ENCODE results near the gene C1QL1.
A peak's percentile ranks its signal among the peaks of the same experiment; 100 is the strongest.
"Not testable (repeated sequence)": the region's sequence is repeated elsewhere in the genome, so short reads cannot be mapped to it uniquely, and the experiment has no call there.

The C1QL1 gene

DNA sequence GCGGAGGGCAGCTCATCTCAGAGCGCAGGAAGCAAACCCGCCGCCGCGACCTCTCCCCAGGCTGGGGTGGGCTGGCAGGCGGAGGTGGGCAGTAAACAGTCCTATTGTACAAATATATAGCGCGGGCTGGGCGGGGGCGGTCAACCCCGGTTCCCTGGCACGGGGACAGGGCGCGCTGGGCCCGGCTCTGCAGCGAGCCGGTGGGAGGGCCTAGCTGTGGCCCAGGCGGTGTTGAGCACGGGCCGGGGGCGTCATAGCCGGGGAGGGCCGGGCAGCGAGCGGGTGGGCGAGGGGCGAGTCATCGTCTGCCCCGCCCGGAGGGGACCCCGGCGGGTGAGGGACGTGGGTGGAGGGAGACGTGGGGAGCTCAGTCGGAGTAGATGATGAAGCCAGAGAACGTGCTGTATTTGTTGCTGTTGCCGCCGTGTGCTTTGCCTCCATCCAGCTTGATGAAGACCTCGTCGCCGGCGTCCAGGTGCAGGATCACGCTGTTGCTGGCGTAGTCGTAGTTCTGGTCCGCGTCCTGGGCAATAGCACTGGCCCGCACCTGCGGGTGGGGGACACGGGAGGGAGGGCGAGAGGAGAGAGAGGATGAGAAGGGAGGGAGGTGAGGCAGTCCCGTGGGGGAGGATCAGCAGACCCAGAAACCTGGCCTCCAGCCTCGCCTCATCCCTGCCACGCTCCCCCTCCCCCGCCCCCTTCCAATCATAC lies 8.1 kb downstream of the C1QL1 start:
- DNase-seq: no peak

DNA sequence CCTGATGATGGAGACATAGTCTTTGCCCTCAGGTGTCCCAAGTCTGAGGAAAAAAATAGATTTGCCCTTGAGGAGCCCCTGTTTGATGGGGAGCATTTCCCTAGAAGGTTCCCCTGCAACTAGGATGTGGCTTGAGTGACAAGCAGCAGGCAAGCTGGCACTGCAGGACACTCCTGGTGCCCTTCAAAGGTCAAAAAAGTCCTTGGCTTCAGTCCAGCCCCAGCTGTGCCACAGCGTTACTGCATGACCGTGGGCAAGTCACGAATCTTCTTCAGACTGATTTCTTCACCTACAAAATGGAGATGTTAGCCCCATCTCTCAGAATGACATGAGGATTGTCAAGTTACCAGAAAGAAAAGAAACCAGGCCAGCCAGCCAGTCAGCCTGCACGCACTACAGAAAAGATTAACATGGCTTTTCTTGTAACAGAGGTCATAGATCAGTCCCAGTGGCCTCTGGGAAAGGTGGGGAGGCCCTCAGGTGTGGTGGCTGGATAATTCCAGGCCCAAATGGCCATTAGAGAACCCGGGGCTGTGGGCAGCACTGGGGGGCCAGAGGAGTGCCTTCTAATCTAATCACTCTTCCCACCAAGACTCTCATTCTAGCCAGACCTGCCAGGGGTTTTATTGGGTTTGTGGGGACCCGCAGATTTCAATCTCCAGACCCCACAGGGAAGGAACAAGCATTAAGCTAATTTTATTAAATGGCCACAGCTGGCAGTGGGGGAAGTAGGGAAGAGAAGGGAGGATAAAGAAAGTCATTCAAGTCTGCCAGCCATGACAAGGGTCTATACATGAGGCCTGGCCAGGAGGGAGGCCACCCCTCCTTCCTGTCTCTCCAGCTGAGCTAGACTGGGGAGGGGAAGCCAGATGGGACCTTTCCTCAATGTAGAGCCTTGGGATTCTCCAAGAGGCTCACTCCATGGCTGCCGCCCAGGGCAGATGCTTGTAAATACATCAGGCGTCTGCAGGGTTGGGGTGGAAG lies 10.8 kb downstream of the C1QL1 start:
- peak; percentile 31 for DNase-seq

DNA sequence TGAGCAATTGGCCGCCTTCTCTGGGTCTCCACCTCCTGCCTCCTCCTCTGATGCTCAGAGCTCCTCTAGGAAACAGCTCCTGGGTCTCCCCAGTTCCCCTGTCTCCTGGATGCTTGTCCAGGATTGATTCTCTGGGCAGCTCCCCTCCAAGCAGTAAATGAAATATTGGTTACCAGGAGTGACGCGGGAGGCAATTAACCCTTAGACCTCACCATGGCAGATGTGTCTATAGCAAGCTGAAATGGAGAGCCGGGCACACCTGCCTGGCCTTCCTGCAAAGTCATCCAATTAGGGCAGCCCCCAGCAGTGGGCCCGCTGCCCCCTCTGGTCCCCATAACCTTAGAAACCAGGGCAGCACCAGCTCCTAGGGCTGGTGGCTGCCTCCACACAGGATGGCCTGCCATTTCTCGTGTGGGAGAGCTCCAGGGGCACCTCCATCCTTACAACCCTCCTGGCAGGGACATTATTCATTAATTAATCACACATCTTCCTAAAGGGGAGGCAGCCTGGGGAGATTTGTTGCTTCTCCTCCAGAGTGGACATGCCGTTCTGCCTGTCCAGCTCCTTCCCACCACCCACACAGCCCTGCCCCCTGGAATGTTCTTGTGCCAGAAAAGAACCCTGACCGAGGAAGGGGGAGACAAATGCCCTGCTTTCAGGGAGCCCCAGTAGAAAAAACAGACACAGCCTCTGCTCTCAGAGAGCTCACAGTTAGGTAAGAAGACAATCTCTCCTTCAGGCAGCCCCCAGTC lies 12.3 kb downstream of the C1QL1 start:
- DNase-seq: peak; percentile 43

DNA sequence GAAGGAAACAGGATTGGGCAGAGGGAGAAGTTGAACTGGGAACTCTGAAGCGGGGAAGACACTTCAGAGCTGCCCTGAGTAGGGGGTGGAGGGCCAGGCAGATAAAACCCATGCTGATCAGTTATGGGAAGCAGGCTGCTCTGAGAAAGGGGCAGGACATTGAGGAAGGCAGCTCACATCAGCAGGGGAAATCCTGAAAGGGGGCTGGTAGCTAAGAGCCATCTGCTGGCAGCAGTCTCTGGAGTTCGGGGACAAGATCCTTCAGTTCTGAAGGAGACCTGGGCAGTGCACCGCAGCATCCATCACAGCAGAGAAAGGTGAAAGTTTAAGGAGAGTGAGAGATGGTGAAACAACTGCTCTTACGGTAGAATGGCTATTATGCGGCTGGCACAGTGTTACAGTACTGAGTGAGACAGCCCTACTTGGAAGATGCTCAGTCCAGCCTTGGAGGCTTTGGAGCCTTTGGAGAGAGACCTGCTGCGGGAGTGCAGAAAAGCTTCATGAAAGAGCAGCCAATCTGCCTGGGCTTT lies 15.1 kb downstream of the C1QL1 start:
- DNase-seq: no peak

DNA sequence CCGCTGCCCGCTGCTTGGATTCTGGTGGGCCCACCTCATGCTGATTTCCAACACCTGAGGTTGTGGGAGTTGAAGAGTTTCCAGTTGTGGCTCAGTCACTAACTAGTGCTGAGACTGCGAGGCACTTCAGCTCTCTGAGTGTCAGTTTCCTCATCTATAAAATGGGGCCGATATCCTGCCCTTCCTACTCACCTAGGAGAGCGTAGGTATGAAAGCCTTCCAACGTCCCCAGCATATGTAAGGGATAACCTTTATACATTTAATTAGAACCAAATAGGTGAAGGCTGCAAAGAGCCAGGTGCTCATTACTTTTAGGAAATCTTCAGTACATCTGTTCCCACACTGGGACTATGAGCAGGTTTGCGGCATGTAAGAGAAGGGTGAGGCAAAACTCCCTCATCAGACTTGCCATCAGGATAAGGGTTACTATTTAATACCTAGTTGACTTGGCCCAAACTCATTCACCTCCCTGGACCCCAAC lies 19.7 kb downstream of the C1QL1 start:
- no peak for DNase-seq

DNA sequence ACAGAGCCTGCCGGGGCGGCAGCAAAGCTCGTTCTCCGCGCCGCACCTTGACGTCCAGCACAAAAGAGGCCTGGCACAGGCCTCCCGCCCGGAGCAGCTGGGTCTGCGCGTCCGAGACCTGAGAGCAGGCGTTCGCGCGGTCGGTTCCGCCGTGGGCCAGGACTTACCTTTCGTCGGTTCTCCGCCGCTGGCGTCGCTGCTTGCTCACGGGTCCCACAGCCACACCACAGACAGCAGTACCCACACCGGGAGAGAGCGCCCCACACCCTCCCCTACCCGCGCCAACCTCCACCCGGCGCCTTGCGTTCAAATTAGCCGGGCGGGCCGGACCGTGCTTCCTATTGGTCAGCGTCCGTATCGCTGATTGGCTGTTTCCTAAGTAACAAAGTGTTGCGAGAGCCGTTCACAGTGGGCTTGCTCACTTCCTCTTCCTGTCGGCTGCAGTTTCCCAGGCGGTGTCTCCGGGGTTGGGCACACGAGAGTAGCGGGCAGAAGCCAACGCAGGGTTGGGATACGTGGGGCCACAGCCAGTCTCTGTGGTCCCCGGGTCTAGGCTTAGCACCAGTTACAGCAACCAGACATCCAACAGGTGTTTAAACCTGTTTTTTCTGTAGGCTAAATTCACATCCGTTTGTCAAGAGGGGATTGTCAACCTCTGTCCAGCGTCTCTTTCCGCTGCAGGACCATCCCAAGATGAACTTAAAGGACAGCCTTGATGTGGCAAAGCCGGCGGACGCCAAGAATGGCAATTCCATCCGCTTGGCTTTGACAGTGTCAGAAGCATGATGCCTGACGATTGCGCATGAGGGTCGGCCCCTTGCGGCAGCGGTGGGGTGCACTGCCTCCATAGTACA lies 20.4 kb downstream of the C1QL1 start, which contains the start of gene KIF18B:
TSS of gene KIF18B (minus strand) at position 313 of the 854 bp plus-strand sequence. CDS start 11,429 bp downstream, outside the sequence.
- peak; percentile 99 for DNase-seq

DNA sequence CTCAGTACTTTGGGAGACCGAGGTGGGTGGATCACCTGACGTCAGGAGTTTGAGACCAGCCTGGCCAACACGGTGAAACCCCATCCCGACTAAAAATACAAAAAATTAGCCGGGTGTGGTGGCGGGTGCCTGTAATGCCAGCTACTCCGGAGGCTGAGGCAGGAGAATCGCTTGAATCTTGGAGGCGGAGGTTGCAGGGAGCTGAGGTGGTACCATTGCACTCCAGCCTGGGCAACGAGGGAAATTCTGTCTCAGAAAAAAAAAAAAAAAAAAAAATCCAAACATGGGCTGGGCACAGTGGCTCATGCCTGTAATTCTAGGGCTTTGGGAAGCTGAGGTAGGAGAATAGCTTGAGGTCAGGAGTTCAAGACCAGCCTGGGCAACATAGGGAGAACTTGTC lies 22.5 kb downstream of the C1QL1 start:
- DNase-seq: not testable (repeated sequence)

DNA sequence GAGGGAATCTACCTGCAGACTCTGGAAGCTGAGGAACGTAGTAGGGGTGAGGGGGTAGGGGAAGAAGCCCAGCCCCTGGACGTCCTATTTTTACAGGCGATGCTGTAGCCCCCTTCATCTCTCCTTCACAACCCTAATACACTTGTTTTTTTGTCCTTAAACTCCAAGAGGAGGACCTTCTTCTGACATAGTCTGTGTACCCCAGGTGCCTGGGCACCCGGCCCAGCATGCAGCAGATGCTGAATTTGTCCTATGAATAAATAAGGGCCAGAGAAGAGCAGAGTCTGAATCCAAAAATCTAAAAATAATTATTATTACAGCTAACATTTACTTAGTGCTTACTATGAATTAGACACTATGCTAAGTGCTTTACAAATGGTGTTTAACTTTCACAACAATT lies 25.6 kb downstream of the C1QL1 start:
- DNase-seq: no peak

DNA sequence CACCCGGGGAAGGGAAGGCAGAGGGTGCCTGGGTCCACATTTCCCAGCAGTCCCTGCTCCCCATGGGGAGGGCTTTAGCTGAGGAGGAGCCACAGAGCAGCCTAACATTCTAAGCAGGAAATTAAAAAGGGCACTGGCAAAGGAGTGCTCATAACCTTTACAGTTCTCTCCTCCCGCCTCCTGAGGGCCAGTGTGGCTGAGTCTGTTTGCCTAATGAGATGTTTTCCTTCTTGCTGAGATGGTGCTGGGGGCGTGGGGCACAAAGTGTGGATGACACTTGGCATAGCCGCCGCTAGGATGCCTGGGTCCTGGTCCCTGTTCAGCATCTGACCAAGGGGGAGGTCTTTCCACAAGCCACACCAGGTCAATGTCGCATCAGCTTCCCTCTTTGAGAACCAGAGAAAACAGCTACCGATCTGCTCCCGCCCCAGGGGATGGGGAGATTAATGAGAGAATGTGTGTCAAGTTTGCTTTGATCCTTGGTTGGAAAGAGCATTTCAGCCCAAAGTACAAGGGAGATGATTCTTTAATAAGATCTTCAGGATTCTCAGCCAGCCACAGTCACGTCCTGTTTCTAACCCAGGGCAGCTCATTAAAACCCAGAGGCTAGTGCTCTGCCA lies 26.3 kb downstream of the C1QL1 start:
- no peak for DNase-seq

DNA sequence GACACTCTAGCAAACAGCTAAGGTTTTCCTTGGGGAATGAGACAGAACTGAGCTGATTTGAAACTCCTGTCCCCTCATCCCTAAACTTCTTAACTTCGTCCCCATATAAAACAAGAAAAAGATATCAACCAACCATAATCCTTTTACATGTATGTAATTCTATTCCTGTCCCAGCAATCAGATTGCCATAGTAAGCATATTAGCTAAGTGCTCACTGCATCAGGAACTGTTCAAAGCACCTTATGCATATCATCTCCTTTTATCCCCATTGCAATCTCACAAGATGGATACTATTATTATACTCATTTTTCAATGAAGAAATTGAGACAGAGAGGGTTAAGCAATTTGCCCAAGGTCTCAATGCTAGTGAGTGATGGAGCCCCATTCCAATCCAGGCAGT lies 27.3 kb downstream of the C1QL1 start:
- no peak for DNase-seq

DNA sequence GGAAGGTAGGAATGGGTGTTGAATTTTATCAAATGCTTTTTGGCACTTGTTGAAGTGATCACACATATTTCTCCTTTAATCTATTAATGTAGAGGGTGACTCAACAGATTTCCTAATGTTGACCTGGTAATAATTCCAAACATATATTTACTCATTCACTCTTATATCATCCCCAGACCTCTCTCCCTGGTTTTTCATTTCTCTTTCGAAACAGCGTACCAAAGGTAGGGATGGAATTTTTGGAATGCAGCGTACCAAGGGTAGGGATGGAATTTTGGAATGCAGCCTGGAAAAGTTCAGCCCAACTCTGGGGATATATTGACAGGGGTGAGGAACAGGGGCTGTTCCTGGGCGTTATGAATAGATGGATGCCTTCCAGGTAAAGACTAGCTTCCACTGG lies 27.8 kb downstream of the C1QL1 start:
- no peak for DNase-seq

DNA sequence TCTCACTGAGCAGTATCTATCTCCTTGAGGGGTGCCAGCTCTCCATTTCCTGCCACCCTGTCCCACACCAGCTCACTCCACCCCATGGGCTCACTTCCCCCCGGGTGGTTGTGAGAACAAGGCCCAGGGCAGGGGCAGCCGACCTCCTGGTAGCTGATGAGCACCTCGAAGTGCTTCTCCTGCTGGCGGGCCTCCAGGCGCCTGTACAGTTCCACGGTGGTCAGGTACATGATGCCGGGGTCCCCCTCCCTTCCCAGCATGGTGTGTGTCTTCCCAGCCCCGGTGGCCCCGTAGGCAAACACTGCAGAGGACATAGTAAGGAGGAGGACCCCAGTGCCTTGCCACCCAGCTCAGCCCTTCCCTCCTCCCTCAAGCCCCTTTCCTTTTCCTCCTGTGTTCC lies 33.0 kb downstream of the C1QL1 start:
- no peak for DNase-seq

DNA sequence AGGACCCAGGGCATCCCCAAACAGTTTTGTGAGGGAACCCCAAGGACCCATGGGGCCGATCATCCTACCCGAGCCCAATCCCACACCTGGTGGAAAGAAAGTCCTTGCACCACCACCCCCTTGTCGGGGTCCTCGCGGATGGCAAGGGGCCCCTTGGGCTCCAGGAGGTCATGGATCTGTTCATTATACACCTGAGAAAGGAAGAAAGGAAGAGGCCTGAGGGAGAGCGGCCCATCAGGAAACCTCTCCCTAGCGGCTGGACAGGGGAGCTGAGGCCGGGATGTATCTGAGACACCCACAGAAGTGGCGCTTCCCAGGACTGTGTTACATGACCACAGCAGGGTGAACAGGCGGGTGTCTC lies 33.4 kb downstream of the C1QL1 start:
- DNase-seq: no peak

DNA sequence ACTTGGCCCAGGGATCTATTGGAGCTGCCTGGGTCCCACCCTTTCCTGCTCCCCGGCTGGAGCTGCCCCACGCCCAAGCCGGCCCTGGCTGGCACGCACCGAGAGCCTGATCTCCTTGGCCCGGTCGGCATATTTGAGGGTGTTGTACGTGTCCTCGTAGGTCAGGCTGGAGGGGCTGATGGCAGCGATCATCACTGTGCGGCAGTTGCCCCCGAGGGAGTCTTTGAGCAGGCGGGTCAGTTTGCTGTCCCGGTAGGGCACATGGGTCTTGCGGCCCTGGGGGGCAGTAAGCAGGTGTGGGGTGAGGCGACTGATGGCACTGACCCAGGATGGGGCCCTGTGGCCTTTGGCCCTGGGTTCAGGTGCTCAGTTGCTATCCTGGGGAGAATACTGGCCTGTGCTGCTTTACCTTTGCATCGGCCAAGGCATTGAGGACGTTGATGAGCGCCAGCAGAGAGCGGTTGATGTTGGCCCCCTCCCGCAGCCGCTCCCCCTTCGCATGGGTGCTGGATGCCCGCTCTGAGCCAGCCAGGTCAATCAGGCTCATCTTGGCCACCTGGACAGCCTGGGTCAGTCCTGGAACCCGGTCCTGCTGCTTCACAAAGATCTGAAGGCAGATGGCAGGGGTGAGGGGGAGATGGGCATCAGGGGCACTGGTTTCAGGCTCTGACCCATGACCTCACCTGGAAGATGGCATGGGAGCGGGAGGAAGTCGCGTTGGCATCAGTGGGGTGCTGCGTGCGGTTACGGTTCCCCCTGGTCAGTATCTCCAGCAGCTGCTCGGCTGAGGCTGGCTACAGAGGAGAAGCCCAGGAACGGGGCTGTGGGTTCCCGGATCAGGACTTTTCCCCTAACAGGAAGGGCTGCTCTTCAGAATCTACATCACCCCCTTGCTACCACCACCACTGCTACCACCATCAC lies 34.0 kb downstream of the C1QL1 start:
- no peak for DNase-seq

DNA sequence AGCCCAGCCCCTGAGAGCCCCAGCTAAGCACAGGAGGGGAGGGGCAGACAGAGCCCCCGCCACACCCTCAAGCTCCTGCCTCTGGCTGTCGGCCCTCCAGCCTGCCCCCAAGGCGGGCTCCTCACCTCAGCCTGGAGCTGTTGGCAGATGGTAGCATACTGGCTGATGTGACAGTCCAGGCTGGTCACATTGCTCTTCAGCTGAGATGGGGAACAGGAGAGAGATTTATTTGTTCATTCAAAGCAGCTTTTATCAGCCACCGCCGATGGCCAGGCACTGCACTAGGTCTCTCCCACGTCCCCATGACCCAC lies 35.4 kb downstream of the C1QL1 start:
- no peak for DNase-seq

DNA sequence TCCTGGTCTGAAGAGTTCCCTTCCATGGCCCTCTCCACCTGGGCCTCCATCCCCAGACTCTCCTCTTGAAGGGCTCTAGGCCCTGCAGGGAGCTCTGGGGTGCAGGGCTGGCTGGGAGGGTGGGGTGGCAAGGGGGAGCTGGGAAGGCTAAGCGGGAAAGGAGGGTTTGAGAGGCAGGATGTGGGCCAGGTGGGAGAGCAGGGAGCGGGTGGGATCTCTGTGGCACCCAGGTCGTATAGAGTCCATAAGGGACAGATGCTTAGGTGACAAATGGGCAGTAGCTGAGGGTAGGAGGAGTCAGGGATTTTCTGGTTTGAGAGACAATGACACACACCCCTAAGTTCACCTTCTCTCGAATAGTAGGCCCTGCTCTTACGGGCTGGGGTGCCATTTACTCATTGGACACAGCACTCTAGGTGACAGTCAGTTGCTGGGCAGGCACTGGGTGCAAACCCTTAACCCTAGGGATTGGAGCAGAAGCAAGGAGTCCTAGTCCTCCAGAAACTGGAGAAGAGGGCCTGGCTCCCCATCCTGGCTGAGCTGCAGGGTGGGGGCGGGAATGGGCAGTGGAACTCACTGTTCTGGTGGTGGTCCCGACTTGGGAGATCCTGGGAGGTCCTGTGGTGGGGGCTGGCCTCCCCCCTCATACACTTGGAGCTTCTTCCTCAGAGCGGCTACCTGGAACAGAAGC lies 35.9 kb downstream of the C1QL1 start:
- no peak for DNase-seq

DNA sequence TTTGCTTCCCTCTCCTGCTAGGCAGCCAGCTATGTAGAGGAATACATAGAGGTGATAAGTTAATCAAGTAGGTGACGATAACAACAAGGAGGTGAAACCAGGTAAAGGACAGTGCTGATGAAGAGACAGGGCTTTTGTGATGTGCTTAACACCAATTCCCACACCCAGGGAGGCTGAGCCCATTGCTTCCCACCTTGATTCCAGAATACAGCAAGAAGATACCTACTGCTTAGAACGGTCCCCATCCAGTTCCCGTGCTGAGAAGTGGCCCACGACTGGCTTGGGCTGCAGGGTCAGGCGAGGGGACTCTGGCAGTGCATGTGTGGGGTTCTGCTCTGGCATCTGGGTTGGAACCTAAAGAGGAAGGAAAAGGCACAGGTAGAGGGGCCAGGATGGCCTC lies 36.7 kb downstream of the C1QL1 start:
- no peak for DNase-seq

DNA sequence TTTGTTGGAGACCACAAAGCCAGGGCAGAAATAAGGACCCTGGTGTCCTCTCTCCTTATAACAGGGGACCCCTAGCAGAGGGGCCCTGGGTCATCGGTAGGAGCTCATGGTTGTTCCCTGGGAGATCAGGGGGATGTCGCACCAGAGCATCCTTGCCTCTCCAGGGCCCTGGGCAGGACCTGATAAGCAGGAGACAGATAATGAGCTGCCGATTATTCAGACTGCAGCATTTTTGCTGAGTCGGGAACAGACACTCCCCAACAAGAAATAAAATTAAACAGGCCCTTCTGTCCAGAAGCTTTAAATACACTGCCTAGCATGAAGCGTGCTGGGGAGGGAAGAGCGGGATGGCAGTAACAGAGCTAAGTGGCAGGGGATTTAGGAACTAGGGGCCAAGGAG lies 37.4 kb downstream of the C1QL1 start:
- DNase-seq: no peak

DNA sequence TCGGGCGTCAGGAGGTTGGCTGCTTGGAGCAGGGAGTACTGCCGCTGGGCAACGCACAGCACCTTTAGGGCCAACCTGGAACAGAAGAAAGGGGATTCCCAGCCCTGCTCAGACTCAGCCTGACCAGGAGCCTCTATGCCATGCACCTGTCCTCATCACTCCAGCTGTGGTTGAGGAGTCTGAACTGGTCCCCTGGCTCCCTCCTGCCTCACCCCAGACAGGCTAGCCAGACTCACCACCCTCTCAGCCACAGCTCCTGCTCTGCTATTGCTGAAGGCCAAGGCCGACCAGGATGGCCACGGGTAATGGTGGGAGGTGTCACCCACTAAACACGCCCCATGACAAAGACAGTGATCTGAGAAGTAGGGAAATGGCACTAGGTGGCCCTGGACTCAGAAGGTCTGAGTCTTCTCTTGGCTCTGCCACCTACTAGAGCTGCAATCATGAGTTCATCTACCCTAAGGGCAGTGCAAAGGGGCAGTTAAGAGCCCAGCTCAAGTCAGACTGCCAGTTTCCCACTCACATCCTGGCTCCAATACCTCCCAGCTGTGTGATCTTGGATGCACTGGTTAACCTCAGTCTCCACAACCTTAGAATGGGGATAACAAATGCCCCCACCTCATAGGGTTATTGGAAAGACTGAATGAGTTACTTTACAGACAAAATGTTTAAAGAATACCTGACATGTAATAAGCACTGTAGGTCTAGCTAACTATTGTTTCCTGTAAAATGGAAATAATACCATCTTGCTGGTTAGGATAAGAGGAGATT lies 39.0 kb downstream of the C1QL1 start:
- DNase-seq: no peak
